HG02840 (cell line): ENCODE measurements around the gene ENTPD6.
"Not testable (repeated sequence)": the region's sequence is repeated elsewhere in the genome, so short reads cannot be mapped to it uniquely, and the experiment has no call there.

Source experiments
- ATAC-seq: cut with Tn5 transposase; IDR thresholded peaks from one replicate; pipeline ENCODE4 v1.9.1; 2021; ENCODE audit warnings: mild to moderate bottlenecking, moderate library complexity, moderate number of reproducible peaks; ENCODE audit not compliant: unreplicated experiment, low FRiP score

The ENTPD6 gene

GRCh38 chr20:25238319-25239037 lies 43.0 kb downstream of the ENTPD6 start:
- no peak for ATAC-seq

GRCh38 chr20:25239387-25240370 lies 44.2 kb downstream of the ENTPD6 start:
- no peak for ATAC-seq

- ATAC-seq = not testable (repeated sequence)
These were observed 45.5 kb downstream of the ENTPD6 start for GRCh38 chr20:25240851-25241658.

- not testable (repeated sequence) for ATAC-seq
These were observed 46.1 kb downstream of the ENTPD6 start for GRCh38 chr20:25241659-25241955.

- no peak for ATAC-seq
These were observed 46.7 kb downstream of the ENTPD6 start for GRCh38 chr20:25242231-25242630.

GRCh38 chr20:25243416-25243979 lies 48.0 kb downstream of the ENTPD6 start:
- ATAC-seq = no peak

GRCh38 chr20:25244976-25245375 lies 49.5 kb downstream of the ENTPD6 start:
- ATAC-seq = no peak

GRCh38 chr20:25245461-25245860 lies 49.9 kb downstream of the ENTPD6 start:
- no peak for ATAC-seq

GRCh38 chr20:25246182-25246999 lies 50.9 kb downstream of the ENTPD6 start:
- ATAC-seq = no peak

GRCh38 chr20:25247000-25247517 lies 51.5 kb downstream of the ENTPD6 start:
- ATAC-seq = no peak

GRCh38 chr20:25247518-25247955 lies 52.0 kb downstream of the ENTPD6 start:
- peak; percentile 38 for ATAC-seq

GRCh38 chr20:25247956-25248785 lies 52.7 kb downstream of the ENTPD6 start, which contains the start of gene PYGB:
PYGB (plus strand) TSS chr20:25248085; CDS start chr20:25248179, 94 bp downstream.
- ATAC-seq = peak; percentile 72

GRCh38 chr20:25248786-25249172 lies 53.3 kb downstream of the ENTPD6 start:
- peak; percentile 1 for ATAC-seq

GRCh38 chr20:25249198-25249931 lies 53.9 kb downstream of the ENTPD6 start:
- no peak for ATAC-seq

GRCh38 chr20:25250508-25250907 lies 55.0 kb downstream of the ENTPD6 start:
- ATAC-seq = no peak

- ATAC-seq = no peak
These were observed 55.5 kb downstream of the ENTPD6 start for GRCh38 chr20:25251019-25251418.

GRCh38 chr20:25251558-25251957 lies 56.0 kb downstream of the ENTPD6 start:
- no peak for ATAC-seq

- ATAC-seq = no peak
These were observed 56.7 kb downstream of the ENTPD6 start for GRCh38 chr20:25252230-25252651.
